ENCODE results near the gene TANC1.

DNA sequence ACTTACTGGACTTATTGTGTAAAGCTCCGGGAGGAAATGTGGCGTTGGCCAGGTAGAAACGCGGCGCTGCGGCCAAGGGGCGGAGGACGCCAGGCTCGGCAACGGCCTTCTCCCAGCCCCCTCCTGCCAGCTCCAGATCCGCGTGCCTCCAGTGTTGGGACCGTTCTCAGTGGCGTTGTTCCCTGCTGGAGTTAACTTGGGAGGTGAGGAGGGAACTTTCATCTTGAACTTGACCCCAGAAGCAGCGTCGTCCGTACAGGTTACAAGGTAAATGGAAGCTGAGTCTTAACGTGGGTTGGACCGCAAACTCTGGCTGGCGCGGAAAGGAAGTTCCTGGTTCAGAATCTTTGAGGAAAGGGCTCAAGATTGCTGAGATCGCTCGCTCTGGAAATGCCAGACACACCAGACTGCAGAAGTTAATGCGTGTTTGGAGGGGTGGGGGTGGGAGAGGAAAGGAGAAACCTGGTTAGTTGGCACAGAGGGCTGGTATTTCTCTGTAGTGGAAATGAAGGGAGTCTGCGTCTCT, 1.3 kb downstream of the TANC1 start:
- TF ChIP-seq CTCF (optimal IDR thresholded peaks at IDR 0.05 in 1 of 3, IDR thresholded peaks at IDR 0.05 in 1 of 3, conservative IDR thresholded peaks at IDR 0.05 in 1 of 3; ENCODE audit: extremely low read depth in 1 of 3, insufficient read depth in 2 of 3, low read length in 3 of 3) (no peak), EZH2 (IDR thresholded peaks at IDR 0.05; ENCODE audit: low read length) (no peak)
